GM10248 (cell line): Measurements from ENCODE around the gene FBXW8.

ENCODE experiments used
- CTCF ChIA-PET: fragments of 300-600 bp; sonication (Branson Sonifier 250); formaldehyde crosslinking; extraction: SDS; loops from one replicate; lab custom pipeline; 2021; ENCODE audit warnings: antibody characterized with exemption; lab: Yijun Ruan, JAX
- POLR2A ChIA-PET: fragments of 350-650 bp; sonication (Branson Sonifier 250); formaldehyde crosslinking; extraction: SDS; loops from one replicate; lab custom pipeline; 2020; ENCODE audit warnings: antibody characterized with exemption; lab: Yijun Ruan, JAX
- DNase-seq: peaks from one replicate; pipeline ENCODE4 v3.0.0; 2012; ENCODE audit errors: extremely low spot score
- CTCF ChIP-seq: IDR thresholded peaks from 2 replicates; pipeline ENCODE4 v1.5.1; 2012; ENCODE audit warnings: mild to moderate bottlenecking, low read depth; ENCODE audit errors: extremely low read depth, missing control alignments, control extremely low read depth

The FBXW8 gene

GRCh38 chr12:117045160-117046010 lies 134.6 kb downstream of the FBXW8 start:
- ChIA-PET POLR2A (no interaction called here), CTCF (no interaction called here)
- no peak for DNase-seq
- TF ChIP-seq CTCF, result no peak

GRCh38 chr12:117046011-117046369 lies 135.2 kb downstream of the FBXW8 start:
- CTCF ChIA-PET, result no interaction called here
- no peak for DNase-seq
- no peak for TF ChIP-seq CTCF
- POLR2A ChIA-PET, result no interaction called here

GRCh38 chr12:117046425-117046824 lies 135.7 kb downstream of the FBXW8 start:
- POLR2A ChIA-PET, result no interaction called here
- CTCF ChIA-PET, result no interaction called here
- TF ChIP-seq CTCF, result no peak
- DNase-seq, result no peak

- ChIA-PET CTCF (interaction anchor here (0.7 kb wide), 1 partner anchor 9 kb away, joined by 3 read pairs; no protein-coding TSS in a partner anchor), POLR2A (no interaction called here)
- no peak for TF ChIP-seq CTCF
- DNase-seq, result no peak
These were observed 136.2 kb downstream of the FBXW8 start for GRCh38 chr12:117046861-117047530.

- ChIA-PET CTCF (interaction anchor here (0.7 kb wide), 1 partner anchor 8 kb away, joined by 3 read pairs; no protein-coding TSS in a partner anchor), POLR2A (no interaction called here)
- no peak for DNase-seq
- TF ChIP-seq CTCF, result no peak
These were observed 137.2 kb downstream of the FBXW8 start for GRCh38 chr12:117047810-117048584.

GRCh38 chr12:117048585-117048904 lies 137.8 kb downstream of the FBXW8 start:
- ChIA-PET POLR2A (no interaction called here), CTCF (no interaction called here)
- DNase-seq, result no peak
- no peak for TF ChIP-seq CTCF
